ENCODE measurements around the gene RALGDS. TPM values are rescaled to one million over a fixed set of nuclear protein-coding genes. Genes with fewer than 3 reads are reported as not detected.
A peak's percentile ranks its signal among the peaks of the same experiment; 100 is the strongest.

The RALGDS gene
- total RNA-seq, 1 experiment from 2014 or later: 25.8 TPM

DNA sequence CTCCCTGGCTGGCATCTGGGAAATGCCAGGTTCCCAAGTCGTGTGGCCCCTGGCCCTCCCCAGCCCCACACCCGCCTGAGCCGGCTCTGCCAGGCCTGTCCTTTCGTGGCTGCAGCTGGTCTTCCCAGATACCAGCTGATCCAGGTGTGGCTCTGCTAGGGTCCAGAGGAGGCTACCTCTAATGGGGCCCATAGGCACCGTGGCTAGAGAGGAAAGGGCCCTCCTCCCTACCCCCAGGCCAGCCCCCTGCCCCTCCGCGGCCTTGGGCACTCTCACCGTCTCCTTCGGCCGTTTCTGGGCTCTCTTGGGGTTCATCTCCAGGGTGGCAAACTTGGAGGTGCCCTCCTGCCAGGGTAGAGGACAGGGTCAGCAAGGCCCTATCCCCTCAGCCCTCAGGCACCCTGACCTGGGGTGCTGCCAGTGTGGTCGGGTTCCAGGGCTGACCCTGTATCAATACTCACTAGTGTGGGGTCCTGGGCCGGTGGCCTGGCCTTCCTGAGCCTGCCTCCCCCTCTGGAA is 17.0 kb downstream of the RALGDS start:
- no peaks in the 10 kb centered on the region for H3K9me3 ChIP-seq (ENCODE audit: control insufficient read depth, insufficient read depth, low read depth, low read length)
- POLR2A ChIA-PET: no interaction called here
- TF ChIP-seq REST (IDR thresholded peaks at IDR 0.05; ENCODE audit: insufficient read depth in 1 of 2, low read depth in 2 of 2, low read length in 1 of 2): no peak
- no peak for TF ChIP-seq SIN3A (IDR thresholded peaks at IDR 0.05; ENCODE audit: borderline replicate concordance, insufficient read depth, low read depth, low read length)
- H3K27me3 ChIP-seq (ENCODE audit: control insufficient read depth, insufficient read depth, low read length): no peaks in the 10 kb centered on the region
- ATAC-seq (no peak), DNase-seq (ENCODE audit: low read depth, low spot score) (no peak)
- H3K36me3 ChIP-seq (ENCODE audit: control insufficient read depth, insufficient read depth, low read length): no peaks in the 10 kb centered on the region
- intact Hi-C loops (cut with micrococcal nuclease; ENCODE audit: unreplicated experiment) (loop anchor here (2.0 kb wide), 1 partner anchor 43 kb away; no protein-coding TSS in a partner anchor), in situ Hi-C loops (cut with HindIII; ENCODE audit: low pct_unique_long_range_greater_than_20kb, low sequenced_read_pairs) (no loop called here)
- no TSS peak for BruUV-seq (replicated peaks)
- H3K27ac ChIP-seq (ENCODE audit: low read length): no peak overlapping the region
- CTCF ChIA-PET: no interaction called here
- H3K4me1 ChIP-seq (ENCODE audit: control insufficient read depth, insufficient read depth, low read length): no peaks in the 10 kb centered on the region
- H3K4me3 ChIP-seq (ENCODE audit: low read depth in 2 of 2, low read length in 2 of 2): no peak overlapping the region

DNA sequence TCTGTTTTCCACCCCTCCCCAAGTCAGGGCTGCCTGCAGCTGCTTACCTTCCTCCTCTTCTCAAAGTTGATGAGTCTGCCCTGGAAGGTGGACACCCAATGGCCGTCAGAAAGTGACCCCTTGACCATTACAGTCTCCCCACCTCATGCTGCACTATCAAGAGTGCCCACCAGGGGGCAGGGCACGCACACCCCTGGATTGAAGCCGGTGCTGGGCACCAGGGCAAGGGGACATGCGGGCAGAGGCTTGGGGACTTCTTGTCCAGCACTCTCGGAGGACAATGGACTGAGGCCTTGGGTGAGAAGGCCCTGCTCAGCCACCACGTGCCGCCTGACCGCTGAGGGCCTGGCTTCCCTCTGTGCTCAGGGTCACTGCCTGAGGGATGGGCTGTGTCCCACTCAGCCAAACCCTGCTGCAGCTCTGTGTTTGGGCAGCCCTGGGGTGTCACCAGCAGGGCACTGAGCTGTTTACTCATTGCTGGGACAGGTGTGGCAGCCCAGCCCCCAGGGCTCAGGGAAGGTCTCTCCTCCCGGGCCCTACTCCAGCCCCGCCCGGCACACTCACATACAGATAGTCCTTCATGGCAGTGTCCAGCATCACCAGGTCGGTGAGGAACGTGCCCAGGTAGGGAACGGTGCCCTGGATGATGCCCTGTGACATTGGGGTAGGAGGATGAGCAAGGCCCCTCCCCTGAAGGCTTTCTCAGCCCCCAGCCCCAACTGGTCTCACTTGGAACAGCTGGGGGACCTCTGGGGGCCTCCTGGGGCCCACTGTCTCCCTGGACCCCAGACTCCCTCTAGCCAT is 17.7 kb downstream of the RALGDS start:
- H3K4me3 ChIP-seq (ENCODE audit: low read depth in 2 of 2, low read length in 2 of 2): no peak overlapping the region
- H3K9me3 ChIP-seq (ENCODE audit: control insufficient read depth, insufficient read depth, low read depth, low read length): no peaks in the 10 kb centered on the region
- TF ChIP-seq TCF7L2 (IDR thresholded peaks at IDR 0.05; ENCODE audit: low read depth, low read length) (no peak), CTCF (IDR thresholded peaks at IDR 0.05) (peak; percentile 90), POLR2AphosphoS5 (IDR thresholded peaks at IDR 0.05; ENCODE audit: low read depth, low read length) (no peak), REST (IDR thresholded peaks at IDR 0.05; ENCODE audit: insufficient read depth in 1 of 2, low read depth in 2 of 2, low read length in 1 of 2) (no peak)
- ChIA-PET CTCF (no interaction called here), POLR2A (no interaction called here)
- H3K36me3 ChIP-seq (ENCODE audit: control insufficient read depth, insufficient read depth, low read length): no peaks in the 10 kb centered on the region
- H3K27me3 ChIP-seq (ENCODE audit: control insufficient read depth, insufficient read depth, low read length): no peaks in the 10 kb centered on the region
- DNase-seq (ENCODE audit: low read depth, low spot score): peak; percentile 33
- no peak overlapping the region for H3K27ac ChIP-seq (ENCODE audit: low read length)
- intact Hi-C loops (cut with micrococcal nuclease; ENCODE audit: unreplicated experiment) (loop anchor here (2.0 kb wide), 1 partner anchor 43 kb away; no protein-coding TSS in a partner anchor), in situ Hi-C loops (cut with HindIII; ENCODE audit: low pct_unique_long_range_greater_than_20kb, low sequenced_read_pairs) (no loop called here)
- ATAC-seq: peak; percentile 75
- H3K4me1 ChIP-seq (ENCODE audit: control insufficient read depth, insufficient read depth, low read length): no peaks in the 10 kb centered on the region
- no TSS peak for BruUV-seq (replicated peaks)
